Liver (tissue), 9 donors: ENCODE measurements around the gene DLL1. TPM values are rescaled to one million over a fixed set of nuclear protein-coding genes. Genes with fewer than 3 reads are reported as not detected.

Experiments used
- DNase-seq: peaks from one replicate; pipeline ENCODE4 v3.0.0-alpha.2; 2017; ENCODE audit warnings: low spot score
- H3K27ac ChIP-seq, 2 donors: one replicate each; pipeline ENCODE4 v1.7.0; 2013; ENCODE audit warnings: inconsistent platforms in 2 of 2, low read length in 2 of 2, control low read depth in 1 of 2, low read depth in 1 of 2, mild to moderate bottlenecking in 1 of 2
- H3K27me3 ChIP-seq, 4 donors: one replicate each; pipeline versions ENCODE4 v1.6.1 to v1.7.0; 2013; ENCODE audit warnings: low read length in 3 of 4, inconsistent platforms in 1 of 4, mild to moderate bottlenecking in 1 of 4, moderate library complexity in 1 of 4; ENCODE audit not compliant: control insufficient read depth in 4 of 4, insufficient read depth in 4 of 4
- H3K36me3 ChIP-seq, 4 donors: one replicate each; pipeline versions ENCODE4 v1.6.1 to v1.7.0; 2013; ENCODE audit warnings: low read length in 3 of 4, mild to moderate bottlenecking in 3 of 4, low read depth in 1 of 4, moderate library complexity in 1 of 4; ENCODE audit not compliant: control insufficient read depth in 4 of 4, insufficient read depth in 3 of 4
- H3K4me1 ChIP-seq, 4 donors: one replicate each; pipeline versions ENCODE4 v1.6.1 to v1.7.0; 2013; ENCODE audit warnings: low read length in 3 of 4, mild to moderate bottlenecking in 3 of 4, moderate library complexity in 1 of 4; ENCODE audit not compliant: control insufficient read depth in 4 of 4, insufficient read depth in 4 of 4
- H3K4me3 ChIP-seq, 3 donors: one replicate each; pipeline versions ENCODE4 v1.6.1 to v1.7.0; 2013; ENCODE audit warnings: low read length in 3 of 3, control low read depth in 1 of 3, low read depth in 1 of 3, mild to moderate bottlenecking in 1 of 3
- H3K9ac ChIP-seq, 2 donors: one replicate each; pipeline ENCODE4 v1.7.0; 2013; ENCODE audit warnings: low read length in 2 of 2, mild to moderate bottlenecking in 2 of 2, moderate library complexity in 2 of 2, control low read depth in 1 of 2, low read depth in 1 of 2
- H3K9me3 ChIP-seq, 4 donors: one replicate each; pipeline versions ENCODE4 v1.6.1 to v1.7.0; 2013; ENCODE audit warnings: low read length in 3 of 4; ENCODE audit not compliant: control insufficient read depth in 4 of 4
- CTCF ChIP-seq: fragments of 150-350 bp; IDR thresholded peaks from 2 replicates; pipeline ENCODE4 v1.5.1; 2017; ENCODE audit warnings: improper control_type of control experiment, low read depth, low read length; ENCODE audit not compliant: missing input control
- EGR1 ChIP-seq, 2 donors: IDR thresholded peaks; 2 replicates each; pipeline ENCODE4 v1.6.1; 2016 to 2018; ENCODE audit warnings: antibody characterized with exemption in 2 of 2, low read depth in 2 of 2
- FOXA1 ChIP-seq: IDR thresholded peaks from 2 replicates; pipeline ENCODE4 v1.6.1; 2016; ENCODE audit warnings: antibody characterized with exemption
- FOXA2 ChIP-seq: IDR thresholded peaks from 2 replicates; pipeline ENCODE4 v1.6.1; 2016; ENCODE audit warnings: antibody characterized with exemption
- GABPA ChIP-seq, 2 donors: IDR thresholded peaks in 1 of 2; conservative IDR thresholded peaks in 1 of 2; 2 replicates each; pipeline ENCODE4 v1.6.1; 2016; ENCODE audit warnings: antibody characterized with exemption in 2 of 2, mild to moderate bottlenecking in 1 of 2, moderate library complexity in 1 of 2
- HNF4A ChIP-seq, 2 donors: conservative IDR thresholded peaks; 2 replicates each; pipeline ENCODE4 v1.6.1; 2016; ENCODE audit warnings: antibody characterized with exemption in 2 of 2, mild to moderate bottlenecking in 2 of 2
- HNF4G ChIP-seq: IDR thresholded peaks from 2 replicates; pipeline ENCODE4 v1.6.1; 2016; ENCODE audit warnings: antibody characterized with exemption
- JUND ChIP-seq, 2 donors: IDR thresholded peaks; 2 replicates each; pipeline ENCODE4 v1.6.1; 2016; ENCODE audit warnings: antibody characterized with exemption in 2 of 2
- MAX ChIP-seq: IDR thresholded peaks from 2 replicates; pipeline ENCODE4 v1.6.1; 2016; ENCODE audit warnings: antibody characterized with exemption
- NR2F2 ChIP-seq: IDR thresholded peaks from 2 replicates; pipeline ENCODE4 v1.6.1; 2016; ENCODE audit warnings: antibody characterized with exemption
- RAD21 ChIP-seq, 2 donors: IDR thresholded peaks; 2 replicates each; pipeline ENCODE4 v1.6.1; 2016; ENCODE audit warnings: antibody characterized with exemption in 2 of 2, mild to moderate bottlenecking in 2 of 2
- REST ChIP-seq: IDR thresholded peaks from 2 replicates; pipeline ENCODE4 v1.6.1; 2016; ENCODE audit warnings: antibody characterized with exemption, mild to moderate bottlenecking
- RXRA ChIP-seq, 2 donors: IDR thresholded peaks; 2 replicates each; pipeline ENCODE4 v1.6.1; 2017 to 2018; ENCODE audit warnings: antibody characterized with exemption in 2 of 2, mild to moderate bottlenecking in 1 of 2
- SP1 ChIP-seq: IDR thresholded peaks from 2 replicates; pipeline ENCODE4 v1.6.1; 2018; ENCODE audit warnings: antibody characterized with exemption, mild to moderate bottlenecking
- TAF1 ChIP-seq: conservative IDR thresholded peaks from 2 replicates; pipeline ENCODE4 v1.6.1; 2016; ENCODE audit warnings: antibody characterized with exemption, mild to moderate bottlenecking
- YY1 ChIP-seq: IDR thresholded peaks from 2 replicates; pipeline ENCODE4 v1.6.1; 2016; ENCODE audit warnings: antibody characterized with exemption, mild to moderate bottlenecking
- WGBS: extraction: QIAGEN DNeasy Blood & Tissue Kit; methylation state at CpG from one replicate; pipeline ENCODE4 v1.1.7; 2013; 5-methylcytosine and 5-hydroxymethylcytosine counted together
- polyA plus RNA-seq, 2 donors: library from polyadenylated mRNA; stranded (reverse) in 1 of 2; unstranded in 1 of 2; fragments of 200-250 nt in 1 of 2; fragments of >200 nt in 1 of 2; fragmentation: Nextera tagmentation in 1 of 2; extraction: Ambion mirVana in 1 of 2; gene quantifications; one replicate each; pipeline versions ENCODE4 v1.2.1 to v1.2.3, GENCODE V29; 2013 to 2015
- total RNA-seq, 2 donors: library from RNA; depleted of rRNA; stranded (reverse); fragments of >200 nt; gene quantifications; one replicate each; pipeline ENCODE4 v1.2.3, GENCODE V29; 2014
- TF ChIP-seq, protein P1 (sequence below): IDR thresholded peaks from 2 replicates; pipeline ENCODE4 v1.6.1; 2016; ENCODE audit warnings: antibody characterized with exemption
- TF ChIP-seq, protein P2 (sequence below): IDR thresholded peaks from 2 replicates; pipeline ENCODE4 v1.6.1; 2016; ENCODE audit warnings: antibody characterized with exemption
- donor health status: healthy.
- donor health status: healthy.
- donor health status: healthy.
- donor health status: healthy.
- donor health status: healthy.

Gene DLL1
- total and polyA plus RNA-seq, 4 donors, result 1.0 to 2.3 (median 1.7) TPM

DNA sequence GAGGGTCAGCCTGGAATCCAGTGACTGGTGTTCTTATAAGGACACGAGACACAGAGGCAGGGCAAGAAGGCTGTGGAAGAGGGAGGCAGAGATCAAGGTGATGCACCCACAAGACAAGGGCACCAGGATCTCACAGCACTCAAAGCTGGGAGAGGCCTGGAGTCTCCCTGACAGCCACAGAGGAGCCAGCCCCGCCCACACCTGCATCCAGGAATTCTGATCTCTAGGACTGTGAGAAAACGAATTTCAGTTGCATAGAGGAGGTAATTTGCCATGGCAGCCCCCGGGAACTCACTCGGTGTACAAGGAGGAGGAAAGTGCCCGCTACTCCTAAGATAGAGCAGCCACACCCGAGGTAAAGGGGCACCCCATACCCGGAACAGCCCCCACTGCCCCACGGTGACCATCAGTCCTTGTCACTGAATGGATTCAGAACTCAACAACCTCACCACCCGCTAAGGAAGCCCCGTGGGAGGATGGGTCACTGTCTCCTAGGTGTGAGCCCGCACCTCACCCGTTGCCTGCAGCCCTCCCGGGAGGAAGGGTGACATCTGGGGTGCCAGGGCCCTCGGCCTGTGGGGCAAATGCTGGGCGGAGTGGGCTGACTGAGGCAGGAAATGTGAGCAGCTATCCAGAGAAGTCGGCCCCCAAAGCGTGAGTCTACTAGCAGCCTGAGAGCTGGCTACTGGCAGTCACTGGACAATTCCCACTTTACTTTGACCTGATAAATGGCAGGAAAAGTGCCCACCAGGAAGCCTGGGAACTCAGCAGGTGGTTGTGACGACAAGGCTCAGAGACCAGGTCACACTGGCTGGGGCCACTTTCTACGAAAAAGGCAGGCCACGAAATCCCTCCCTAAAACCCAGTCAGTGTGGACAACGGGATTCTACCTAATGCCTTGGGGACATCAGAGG lies 22.4 kb downstream of the DLL1 start:
- no peak for DNase-seq
- no peaks in the 10 kb centered on the region for H3K9me3 ChIP-seq
- H3K9ac ChIP-seq, result no peak overlapping the region
- TF ChIP-seq FOXA1 (no peak), SP1 (no peak), HNF4G (no peak), TAF1 (no peak), RAD21 (IDR thresholded peaks at IDR 0.05) (no peak)
- no peaks in the 10 kb centered on the region for H3K27me3 ChIP-seq
- WGBS, result 92% methylated on average over 22 of the region's 22 CpGs
- no peak overlapping the region for H3K4me3 ChIP-seq
- no peaks in the 10 kb centered on the region for H3K36me3 ChIP-seq
- no peak overlapping the region for H3K27ac ChIP-seq
- peaks cover 0 to 10% (median 6%) of the 10 kb centered on the region in 4 donors for H3K4me1 ChIP-seq

DNA sequence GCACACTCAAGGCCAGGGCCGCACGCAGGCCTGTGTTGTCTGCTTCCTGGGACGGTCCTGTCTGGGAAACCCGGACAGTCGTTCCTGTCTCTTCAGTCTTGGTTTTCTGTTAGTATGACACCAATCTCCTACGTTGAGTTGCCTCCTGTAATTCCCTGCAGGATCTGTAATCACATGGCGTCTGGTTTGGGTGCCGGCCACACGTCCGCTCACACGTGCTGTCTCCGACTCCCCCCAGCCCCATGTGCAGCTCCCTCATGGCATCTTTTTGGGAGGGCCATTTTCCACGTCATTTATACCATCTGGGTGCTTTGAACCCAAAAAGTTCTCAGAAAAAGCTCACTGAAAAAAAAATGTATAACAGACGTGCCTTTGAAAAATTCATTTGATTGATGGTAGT lies 23.2 kb downstream of the DLL1 start:
- H3K4me3 ChIP-seq, result no peak overlapping the region
- WGBS, result 95% methylated on average over 14 of the region's 14 CpGs
- no peak overlapping the region for H3K9ac ChIP-seq
- no peaks in the 10 kb centered on the region for H3K27me3 ChIP-seq
- H3K4me1 ChIP-seq, result peaks cover 0 to 10% (median 6%) of the 10 kb centered on the region in 4 donors
- no peak overlapping the region for H3K27ac ChIP-seq
- TF ChIP-seq EGR1 (IDR thresholded peaks at IDR 0.05; ENCODE audit: low read depth in 2 of 2), result no peak
- no peak for TF ChIP-seq CTCF
- no peak for TF ChIP-seq JUND (IDR thresholded peaks at IDR 0.05)
- TF ChIP-seq FOXA2, result no peak
- TF ChIP-seq, protein P1, sequence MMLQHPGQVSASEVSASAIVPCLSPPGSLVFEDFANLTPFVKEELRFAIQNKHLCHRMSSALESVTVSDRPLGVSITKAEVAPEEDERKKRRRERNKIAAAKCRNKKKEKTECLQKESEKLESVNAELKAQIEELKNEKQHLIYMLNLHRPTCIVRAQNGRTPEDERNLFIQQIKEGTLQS, result no peak
- no peak for TF ChIP-seq YY1
- no peak for TF ChIP-seq REST
- TF ChIP-seq MAX, result no peak
- TF ChIP-seq RXRA (IDR thresholded peaks at IDR 0.05), result no peak
- no peak for TF ChIP-seq TAF1
- TF ChIP-seq HNF4G, result no peak
- no peak for TF ChIP-seq SP1
- TF ChIP-seq, protein P2, sequence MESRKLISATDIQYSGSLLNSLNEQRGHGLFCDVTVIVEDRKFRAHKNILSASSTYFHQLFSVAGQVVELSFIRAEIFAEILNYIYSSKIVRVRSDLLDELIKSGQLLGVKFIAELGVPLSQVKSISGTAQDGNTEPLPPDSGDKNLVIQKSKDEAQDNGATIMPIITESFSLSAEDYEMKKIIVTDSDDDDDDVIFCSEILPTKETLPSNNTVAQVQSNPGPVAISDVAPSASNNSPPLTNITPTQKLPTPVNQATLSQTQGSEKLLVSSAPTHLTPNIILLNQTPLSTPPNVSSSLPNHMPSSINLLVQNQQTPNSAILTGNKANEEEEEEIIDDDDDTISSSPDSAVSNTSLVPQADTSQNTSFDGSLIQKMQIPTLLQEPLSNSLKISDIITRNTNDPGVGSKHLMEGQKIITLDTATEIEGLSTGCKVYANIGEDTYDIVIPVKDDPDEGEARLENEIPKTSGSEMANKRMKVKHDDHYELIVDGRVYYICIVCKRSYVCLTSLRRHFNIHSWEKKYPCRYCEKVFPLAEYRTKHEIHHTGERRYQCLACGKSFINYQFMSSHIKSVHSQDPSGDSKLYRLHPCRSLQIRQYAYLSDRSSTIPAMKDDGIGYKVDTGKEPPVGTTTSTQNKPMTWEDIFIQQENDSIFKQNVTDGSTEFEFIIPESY, result no peak
- TF ChIP-seq GABPA (IDR thresholded peaks at IDR 0.05 in 1 of 2, conservative IDR thresholded peaks at IDR 0.05 in 1 of 2), result no peak
- no peak for TF ChIP-seq HNF4A (conservative IDR thresholded peaks at IDR 0.05)
- no peak for TF ChIP-seq NR2F2
- TF ChIP-seq FOXA1, result no peak
- TF ChIP-seq RAD21 (IDR thresholded peaks at IDR 0.05), result no peak
- no peak for DNase-seq
- no peaks in the 10 kb centered on the region for H3K9me3 ChIP-seq
- H3K36me3 ChIP-seq, result no peaks in the 10 kb centered on the region
